Amniotic stem cell (primary cell): ENCODE results near the gene GLIS2.

ENCODE experiments used
- DNase-seq: peaks from one replicate; lab custom pipeline; 2025; lab: John Stamatoyannopoulos, UW

GLIS2 gene

GRCh38 chr16:4315186-4316107 is at the start of gene GLIS2:
Gene GLIS2, plus strand, starts transcription at chr16:4316067. Its CDS starts 16,214 bp downstream, at chr16:4332281.
- DNase-seq = peak; percentile 73

GRCh38 chr16:4266372-4266771 is 49.5 kb upstream of the GLIS2 start:
- no peak for DNase-seq

- DNase-seq = no peak
Observed at GRCh38 chr16:4270091-4270490, 45.8 kb upstream of the GLIS2 start.

GRCh38 chr16:4270595-4270994 is 45.3 kb upstream of the GLIS2 start:
- DNase-seq = no peak

GRCh38 chr16:4271176-4272113 is 44.4 kb upstream of the GLIS2 start:
- DNase-seq = peak; percentile 79

- DNase-seq = no peak
Observed at GRCh38 chr16:4272114-4272956, 43.5 kb upstream of the GLIS2 start.

- DNase-seq = no peak
Observed at GRCh38 chr16:4273858-4274311, 42.0 kb upstream of the GLIS2 start.

GRCh38 chr16:4275861-4276260 is 40.0 kb upstream of the GLIS2 start:
- no peak for DNase-seq

- no peak for DNase-seq
Observed at GRCh38 chr16:4277987-4278513, 37.8 kb upstream of the GLIS2 start.

- no peak for DNase-seq
Observed at GRCh38 chr16:4280625-4281024, 35.2 kb upstream of the GLIS2 start.

GRCh38 chr16:4283441-4283840 is 32.4 kb upstream of the GLIS2 start:
- no peak for DNase-seq

- DNase-seq = no peak
Observed at GRCh38 chr16:4283939-4284338, 31.9 kb upstream of the GLIS2 start.

- no peak for DNase-seq
Observed at GRCh38 chr16:4285167-4285566, 30.7 kb upstream of the GLIS2 start.

- peak; percentile 26 for DNase-seq
Observed at GRCh38 chr16:4288148-4288921, 27.5 kb upstream of the GLIS2 start.

GRCh38 chr16:4290236-4290830 is 25.5 kb upstream of the GLIS2 start:
- DNase-seq = peak; percentile 15

GRCh38 chr16:4291699-4292098 is 24.2 kb upstream of the GLIS2 start:
- no peak for DNase-seq

GRCh38 chr16:4293181-4293716 is 22.6 kb upstream of the GLIS2 start:
- DNase-seq = no peak

GRCh38 chr16:4293822-4294457 is 21.9 kb upstream of the GLIS2 start:
- peak; percentile 72 for DNase-seq

- no peak for DNase-seq
Observed at GRCh38 chr16:4295581-4295980, 20.3 kb upstream of the GLIS2 start.
